COLO668 (cell line): Measurements from ENCODE around the gene DRGX.

Experiments
- DNase-seq: peaks from one replicate; lab custom pipeline; 2025; ENCODE audit not compliant: unreplicated experiment; lab: John Stamatoyannopoulos, UW

DRGX gene

DNA sequence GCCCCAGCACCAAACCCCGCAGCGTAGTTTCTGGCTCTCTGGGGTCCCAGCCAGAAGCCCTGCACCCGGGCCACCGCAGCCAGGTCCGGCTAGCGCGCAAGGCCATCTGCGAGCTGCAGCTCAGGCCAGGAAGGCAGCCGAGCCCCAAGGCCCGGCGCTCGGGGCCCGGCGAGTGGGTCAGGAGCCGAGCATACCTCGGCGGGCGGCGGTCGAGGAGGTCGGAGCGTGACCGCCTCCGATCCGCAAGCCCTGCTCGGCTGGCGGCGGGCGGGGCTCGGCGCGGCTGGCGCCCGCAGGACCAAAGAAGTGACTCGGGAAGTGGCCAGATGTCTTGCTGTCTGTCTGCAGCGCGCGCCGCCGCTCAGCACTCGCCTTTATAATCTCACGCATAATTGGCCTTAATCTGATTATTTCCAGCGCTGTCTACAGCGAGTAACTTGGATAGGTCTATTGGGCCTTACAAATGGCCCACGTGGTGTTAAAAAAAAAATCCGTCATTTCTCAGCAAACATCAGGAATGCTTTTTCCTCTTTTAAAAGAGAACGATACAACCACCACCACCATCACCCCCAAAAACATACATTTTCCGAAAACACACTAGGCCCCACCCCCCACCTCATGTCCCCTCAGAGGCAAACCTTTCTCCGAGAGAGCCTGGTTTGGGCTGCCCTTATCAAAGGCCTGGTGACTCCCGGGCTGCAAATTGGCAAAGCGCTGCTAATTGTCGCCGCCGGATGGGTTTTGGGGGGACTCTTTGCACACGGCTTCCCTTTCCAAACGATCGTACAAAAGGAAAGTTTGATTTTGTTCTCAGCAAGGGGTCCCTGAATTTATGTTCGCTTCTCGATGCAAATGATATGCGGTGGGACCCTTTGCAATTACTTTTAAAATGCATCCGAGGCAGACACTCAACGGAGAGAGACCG lies at the start of gene DRGX:
TSS of gene DRGX (minus strand) at position 349 of the 925 bp plus-strand sequence. CDS start 649 bp downstream, outside the sequence.
- peak; percentile 2 for DNase-seq

DNA sequence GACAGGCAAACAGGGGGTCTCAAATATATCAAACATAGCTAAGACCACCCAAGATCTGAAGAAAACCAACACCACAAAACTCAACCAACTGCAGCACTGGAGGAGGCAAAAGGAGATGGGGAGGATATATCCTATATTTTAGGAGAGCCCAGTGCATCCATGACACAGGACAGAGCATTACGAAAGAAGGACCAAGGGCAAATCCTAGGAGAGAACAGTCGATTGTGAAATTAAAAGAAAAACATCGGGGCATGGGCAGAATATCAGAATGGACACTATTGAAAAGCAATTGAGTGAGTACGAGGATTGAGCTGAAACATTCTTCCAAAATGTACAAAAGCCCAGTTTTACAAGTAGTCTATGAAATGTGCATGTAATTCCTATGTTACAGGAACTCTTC lies 48.5 kb upstream of the DRGX start:
- no peak for DNase-seq

DNA sequence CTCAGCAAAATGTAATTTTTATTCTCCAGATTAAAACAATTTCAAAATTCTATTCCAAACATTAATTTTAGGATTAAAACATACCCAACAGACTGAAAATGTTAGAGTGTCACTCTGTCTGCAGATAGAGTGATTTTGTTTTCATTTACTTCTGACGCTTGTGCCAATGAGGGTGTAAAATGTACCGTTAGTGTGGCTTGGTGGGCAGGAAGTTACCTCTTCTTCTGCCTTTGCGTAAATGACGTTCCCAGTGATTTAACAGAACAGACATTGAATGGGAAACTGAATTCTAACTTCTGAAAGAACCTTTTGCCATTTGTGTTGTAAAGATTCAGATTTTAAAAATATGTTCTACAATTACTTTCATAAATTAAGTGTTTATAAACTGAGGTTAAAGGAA lies 47.0 kb upstream of the DRGX start:
- DNase-seq = no peak

DNA sequence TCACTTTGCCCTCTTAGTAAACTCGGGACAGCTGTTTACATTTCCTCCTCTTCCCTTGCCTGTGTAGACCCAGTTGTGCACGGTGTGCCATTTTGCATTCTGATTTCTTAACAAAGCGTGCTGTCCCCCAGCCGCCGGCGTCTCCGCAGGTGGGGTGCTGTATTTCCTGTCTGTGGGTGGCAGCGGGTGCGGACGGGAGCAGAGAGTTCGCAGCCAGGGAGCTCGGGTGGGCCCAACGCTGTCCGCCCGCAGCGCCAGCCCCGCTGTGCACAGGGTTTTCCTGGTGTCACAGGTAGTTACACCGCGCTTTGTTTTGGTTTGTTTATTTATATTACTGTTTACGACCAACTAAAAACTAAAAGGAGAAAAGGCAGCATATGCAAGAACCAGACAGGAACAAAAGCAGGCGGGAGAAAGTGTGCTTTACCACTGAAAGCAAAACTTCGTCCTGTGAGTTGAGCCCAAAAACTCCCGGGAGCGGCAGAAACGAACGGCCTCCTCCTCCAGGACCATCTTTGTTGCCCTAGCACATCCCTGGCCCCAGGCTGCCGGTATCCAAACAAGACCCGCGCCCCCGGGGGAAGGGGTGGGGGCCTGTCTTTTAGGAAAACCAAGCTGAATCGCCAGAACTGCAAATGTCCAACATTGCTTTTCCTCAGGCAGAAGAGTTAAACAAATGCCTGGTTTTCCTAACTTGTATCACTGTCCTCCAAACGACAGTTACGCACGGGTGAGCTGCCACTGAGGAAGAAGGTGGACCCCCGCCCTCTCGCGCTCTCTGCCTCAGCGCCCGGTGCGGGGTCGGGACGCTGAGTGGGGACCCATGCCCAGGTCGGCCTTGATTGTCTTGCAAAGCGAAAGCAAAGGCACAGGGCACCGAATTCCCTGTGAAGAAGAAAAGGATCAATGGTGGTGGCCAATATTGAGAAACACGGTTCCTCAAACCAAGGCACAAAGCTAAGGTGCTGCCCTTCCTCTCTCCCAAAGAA lies 45.9 kb upstream of the DRGX start:
- no peak for DNase-seq

DNA sequence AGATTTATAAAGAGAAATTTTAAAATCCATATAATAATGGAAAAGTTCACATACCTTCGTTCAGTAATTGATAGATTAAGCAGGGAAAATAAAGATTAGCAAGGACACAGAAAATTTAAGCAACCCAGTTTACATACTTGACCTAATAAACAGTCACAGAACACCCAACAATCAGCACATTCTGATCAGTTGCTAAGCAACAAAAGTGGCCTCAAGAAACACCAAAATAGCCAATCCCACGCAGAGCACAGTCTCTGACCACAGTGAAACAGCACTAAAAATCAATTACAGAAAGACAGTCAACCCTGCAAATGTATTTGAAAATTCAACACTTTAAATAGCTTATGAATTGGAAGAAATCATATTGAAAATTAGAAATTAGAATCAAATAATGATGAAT lies 39.3 kb upstream of the DRGX start:
- no peak for DNase-seq

DNA sequence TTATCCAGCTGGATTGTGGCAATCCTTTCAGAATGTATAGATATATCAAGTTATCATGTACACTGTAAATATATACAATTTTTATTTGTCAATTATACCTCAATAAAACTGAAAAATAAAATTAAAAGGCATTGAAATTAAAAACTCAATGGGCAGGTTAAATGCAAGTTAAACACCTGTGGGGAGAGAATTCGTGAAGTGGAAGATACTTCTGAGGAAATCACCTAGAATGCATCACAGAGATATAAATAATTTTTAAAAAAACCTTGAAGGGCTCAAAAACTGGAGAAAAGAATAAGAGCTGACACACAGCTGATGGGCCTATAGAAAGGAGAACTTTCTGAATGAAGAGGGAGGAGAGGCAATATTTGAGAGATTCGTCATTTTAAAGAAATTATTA lies 37.2 kb upstream of the DRGX start:
- no peak for DNase-seq

DNA sequence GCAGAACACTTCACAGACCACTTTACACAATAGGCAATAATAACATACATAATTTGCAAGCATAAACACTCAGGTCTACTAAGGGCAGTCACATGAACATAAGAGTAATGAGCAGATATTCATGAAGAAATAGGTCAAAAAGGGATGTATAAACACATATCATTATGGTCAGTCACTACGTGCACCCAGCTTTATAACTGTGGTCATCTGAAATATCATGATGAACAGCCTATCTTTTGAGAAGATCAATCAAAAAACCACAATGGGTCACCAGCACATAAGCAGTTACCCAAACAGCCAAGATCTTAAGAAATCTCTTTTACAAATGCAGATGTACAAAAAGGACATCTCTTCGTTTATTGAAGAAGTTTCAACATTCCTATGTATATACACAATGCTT lies 35.5 kb upstream of the DRGX start:
- no peak for DNase-seq

DNA sequence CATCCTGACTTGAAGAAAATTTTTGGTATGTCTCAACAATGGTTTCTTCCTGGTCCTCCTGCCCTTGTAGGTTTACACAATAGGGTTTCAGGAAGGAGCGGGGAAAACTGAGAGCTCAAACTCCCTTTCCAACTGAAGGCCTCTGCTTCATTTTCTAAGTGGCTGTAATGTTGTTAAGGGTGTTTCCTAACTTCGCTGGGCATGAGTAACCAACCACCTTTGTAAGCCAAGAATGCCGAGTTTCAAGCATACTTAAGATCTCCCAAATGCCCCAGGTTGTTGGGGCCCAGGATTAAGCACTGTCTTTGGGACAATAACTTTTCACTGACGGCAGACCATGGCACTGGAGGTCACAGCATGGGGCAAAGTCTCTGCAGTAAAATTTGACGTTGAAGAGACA lies 33.6 kb upstream of the DRGX start:
- no peak for DNase-seq

DNA sequence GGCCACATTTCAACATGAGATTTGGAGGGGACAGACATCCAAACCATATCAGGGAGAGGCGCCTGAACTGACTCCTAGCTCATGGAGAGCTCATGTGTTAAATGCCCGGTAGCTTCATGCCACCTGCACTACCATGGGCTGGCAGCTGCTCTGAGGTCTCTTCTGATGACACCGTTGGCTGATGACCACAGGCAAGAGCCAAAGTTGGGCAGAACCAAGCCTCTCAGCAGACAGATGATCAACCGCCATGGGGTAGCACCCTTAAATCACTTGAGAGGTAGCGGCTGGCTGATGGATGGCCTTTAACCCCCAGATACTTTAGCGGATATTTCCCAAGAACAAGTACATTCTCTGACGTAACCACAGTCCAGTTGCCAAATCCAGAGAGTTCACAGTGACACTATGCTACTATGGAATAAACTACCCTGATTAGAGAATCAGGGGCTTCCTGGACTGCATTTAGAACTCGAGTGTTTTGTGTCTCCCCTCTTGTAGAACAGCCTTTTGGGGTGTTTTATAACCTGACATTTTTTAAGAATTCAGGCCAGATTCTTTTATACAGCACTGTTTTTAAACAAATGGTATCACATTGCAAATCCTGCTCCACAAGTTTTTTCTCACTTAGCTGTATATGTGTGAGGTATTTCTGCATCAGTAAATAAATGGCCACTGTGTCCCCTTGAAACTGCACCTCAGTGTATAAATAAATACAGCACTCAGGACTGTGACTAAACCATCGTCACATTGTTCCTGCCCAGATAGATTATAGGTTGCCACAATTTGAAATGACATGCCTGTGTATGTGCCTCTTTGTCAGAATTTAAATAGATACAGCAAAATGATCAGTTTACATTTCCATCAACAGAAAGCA lies 30.8 kb upstream of the DRGX start:
- no peak for DNase-seq

DNA sequence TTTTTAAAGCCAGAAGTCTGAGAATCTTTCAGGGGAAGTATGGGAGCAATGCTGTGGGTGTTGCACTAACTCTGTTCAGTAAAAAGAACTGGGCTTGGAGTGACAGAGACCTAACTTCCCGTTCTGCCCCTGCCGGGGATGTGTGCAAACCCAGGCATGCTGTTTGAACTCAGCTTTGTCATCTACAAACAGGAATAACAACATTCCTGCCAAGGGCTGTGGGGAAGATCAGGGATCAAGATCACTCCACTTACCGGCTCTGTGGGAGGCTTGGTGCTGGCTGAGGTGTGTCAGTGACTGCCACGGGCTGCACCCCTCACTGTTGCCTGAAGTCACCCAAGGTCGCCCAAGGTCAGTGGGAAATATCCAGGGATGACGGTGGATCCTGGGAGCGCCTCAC lies 23.1 kb upstream of the DRGX start:
- no peak for DNase-seq

DNA sequence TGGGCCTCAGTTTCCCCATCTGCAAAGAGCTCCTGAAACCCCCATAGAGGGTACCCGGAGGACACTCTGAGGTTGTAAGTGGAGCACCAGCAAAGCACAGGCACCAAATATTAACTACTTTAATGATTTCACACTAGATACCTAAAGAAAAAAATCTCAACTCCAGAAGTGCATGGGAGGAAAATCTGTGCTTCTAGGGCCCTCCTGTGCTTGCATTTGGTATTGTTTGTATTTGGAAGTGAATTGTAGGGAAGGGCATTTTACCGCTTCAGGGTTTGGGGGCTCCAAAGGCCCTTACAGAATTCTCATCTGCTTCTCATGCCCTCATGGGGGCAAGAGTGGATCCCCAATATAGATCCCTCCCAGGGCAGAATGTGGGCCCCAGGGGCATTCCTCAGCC lies 22.4 kb upstream of the DRGX start:
- no peak for DNase-seq

DNA sequence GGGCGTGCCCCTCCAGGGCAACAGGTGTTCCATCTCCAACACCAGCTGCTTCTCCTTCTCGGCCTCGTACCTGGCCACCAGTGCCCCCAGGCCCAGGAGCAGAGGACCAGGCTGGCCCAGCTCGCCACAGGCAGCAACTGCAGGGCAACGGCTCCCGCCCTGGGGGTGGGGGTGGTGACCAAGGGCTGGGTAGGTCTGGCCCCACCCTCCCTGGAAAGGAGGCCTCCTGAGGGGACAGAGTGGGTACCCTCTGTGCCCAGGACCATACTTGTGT lies 22.1 kb upstream of the DRGX start:
- no peak for DNase-seq

DNA sequence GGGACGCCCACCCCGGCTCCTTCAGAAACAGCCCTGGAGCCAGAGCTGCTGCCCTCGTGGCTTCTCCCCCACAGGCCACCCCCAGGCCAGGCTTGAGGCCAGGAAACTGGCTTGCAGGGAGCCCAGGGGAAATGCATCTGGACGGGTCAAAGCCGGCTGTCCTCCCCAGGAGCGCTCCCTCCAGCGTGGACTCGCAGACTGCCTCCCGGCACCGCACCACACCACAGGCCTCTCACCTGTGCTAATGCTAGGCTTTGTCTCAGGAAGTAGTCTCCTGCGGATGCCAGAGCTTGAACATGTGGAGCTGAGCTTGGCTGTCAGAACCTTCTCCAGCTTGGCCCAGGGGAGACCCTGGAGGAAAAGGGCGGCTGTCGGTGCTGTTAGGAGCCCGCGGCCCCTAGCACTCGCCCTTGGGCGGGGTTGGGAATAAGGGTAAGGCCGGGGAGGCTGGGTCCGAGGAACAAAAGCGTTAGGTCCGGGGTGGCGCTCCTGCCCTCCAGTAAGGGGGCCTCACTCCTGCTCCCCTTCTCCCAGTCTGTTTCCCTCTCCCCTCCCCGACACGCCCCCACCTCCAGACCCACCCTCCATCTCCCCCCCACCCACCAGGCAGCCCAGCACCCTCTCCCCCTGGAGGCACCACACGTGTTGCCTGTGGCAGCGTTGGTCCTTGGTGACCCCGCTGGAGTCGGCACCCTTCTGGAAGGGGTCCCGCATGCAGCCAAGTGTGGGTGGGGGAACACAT lies 21.6 kb upstream of the DRGX start:
- DNase-seq = no peak

DNA sequence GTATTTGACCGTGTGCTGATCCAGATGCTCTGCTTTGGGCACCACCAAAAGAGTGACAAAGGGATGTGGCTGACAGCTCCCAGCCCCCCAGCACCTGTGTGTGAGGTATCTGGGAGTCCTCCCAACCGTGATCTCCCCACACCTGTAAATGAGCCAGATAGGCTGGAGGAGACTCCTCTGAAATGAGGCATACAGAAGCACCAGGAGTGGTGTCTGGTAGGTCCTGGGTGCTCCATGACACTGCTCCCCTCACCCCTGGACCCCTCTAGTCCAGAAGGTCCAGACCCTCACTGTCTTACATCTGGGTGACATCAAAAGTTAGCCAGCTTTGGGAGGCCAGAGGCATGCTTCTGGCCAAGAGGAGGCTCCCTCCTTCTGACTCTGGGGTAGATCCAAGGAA lies 20.0 kb upstream of the DRGX start:
- no peak for DNase-seq

DNA sequence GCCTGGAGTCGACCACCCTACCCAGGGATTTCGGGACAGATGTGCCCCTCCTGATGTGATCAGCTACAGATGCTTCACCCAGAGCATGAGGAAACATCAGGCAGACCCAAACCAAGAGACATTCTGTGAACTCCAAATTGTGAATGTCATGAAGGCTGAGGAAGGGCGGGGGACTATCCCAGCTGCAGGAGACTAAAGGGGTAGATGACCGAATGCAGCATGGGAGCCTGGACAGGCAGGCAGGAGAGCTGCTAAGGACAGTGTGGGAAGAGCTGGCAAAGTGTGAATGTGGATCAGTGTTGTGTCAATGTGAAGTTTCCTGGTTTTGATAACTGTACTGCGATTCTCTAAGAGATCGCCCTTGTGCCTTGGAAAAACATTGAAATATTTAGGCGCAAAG lies 19.2 kb upstream of the DRGX start:
- DNase-seq = no peak

DNA sequence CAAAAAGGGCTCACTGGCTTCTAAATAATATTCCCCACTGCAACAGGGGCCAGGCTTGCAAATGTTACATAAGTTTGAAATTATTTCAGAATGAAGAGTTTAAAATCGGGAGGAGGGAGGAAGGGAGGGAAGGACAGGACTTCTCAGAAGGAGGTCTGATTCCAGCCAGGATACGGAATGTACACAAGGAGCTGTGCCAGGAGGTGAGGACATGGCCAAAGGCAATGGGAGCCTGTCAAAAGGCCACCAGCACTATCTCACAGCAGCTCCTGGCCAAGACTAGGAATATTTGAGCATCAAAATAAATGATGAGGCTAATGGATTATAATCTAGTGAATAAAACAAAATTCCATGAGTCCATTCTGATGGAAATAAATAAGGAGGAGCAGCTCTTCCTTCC lies 18.6 kb upstream of the DRGX start:
- DNase-seq = no peak

DNA sequence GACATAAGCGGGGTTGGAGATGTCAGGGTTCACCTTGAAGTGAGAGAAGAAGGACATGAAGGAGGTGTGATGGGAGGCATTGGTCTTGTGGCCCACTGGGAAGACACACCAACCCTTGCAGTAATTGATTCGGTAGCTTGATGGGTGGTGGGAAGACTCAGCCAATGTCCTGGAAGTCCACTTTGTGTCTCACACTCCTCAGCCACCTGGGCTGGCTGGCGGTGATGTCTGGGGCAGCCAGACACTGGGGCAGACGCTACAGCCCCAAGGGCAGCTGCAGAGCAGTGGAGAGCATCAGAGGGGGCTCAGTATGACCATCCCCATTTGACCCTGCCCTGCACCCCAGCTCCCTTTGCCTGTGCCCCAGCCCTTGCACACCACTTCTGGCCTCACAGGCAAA lies 16.7 kb upstream of the DRGX start:
- DNase-seq = no peak

DNA sequence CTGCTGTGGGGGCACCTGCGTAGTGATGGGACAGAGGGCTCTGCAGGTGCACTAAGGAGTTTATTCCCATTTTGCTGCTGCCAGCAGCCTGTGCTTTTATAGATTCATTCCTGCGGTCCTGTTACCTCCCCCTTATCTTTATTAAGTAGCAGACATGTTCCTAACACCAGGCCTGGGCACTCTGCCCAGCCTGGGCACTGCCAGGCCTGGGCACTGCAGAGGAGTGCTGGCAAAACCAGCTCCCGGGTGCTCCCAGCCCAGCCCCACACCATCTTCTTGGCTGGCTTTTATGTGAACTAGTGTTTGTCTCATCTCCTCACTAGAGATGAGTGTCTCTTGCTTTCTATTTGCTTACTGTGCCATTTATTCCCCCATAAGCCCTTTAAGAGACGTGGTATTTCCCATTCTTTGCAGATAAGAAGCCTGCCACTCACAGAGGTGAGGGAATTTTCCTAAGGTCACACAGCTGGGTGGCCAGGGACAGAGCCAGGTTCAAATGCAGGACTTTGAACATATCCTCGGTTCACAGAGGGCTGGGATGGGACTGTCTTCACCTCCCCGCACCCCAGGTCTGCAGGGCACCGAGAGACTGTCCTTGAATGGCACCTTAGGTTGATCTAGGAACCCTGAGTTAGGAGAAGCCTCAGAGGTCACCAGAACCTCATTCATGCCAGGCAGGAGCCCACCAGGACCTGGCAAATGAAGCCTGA lies 14.6 kb upstream of the DRGX start:
- no peak for DNase-seq

DNA sequence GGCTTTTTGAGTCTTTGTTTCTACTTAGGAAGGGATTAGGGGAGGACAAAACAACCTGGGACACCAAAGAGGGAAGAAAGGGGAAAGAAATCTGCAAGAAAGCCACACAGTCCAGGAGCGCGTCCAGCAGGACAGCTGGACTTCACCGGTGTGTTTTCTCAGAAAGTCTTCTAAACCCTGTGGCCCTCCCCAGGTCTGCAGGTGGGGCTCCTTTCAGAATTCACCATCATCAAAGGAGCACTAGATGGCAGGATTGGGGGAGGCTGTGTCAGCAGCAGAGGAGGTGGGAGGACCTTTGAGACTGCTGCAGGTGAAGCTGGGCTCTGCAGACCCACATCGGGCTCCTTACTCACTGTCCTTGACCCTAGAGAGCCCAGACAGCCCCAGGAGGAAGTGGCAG lies 13.9 kb upstream of the DRGX start:
- DNase-seq = no peak
